Measurements from ENCODE around the gene F2.
"Not testable (repeated sequence)": the region's sequence is repeated elsewhere in the genome, so short reads cannot be mapped to it uniquely, and the experiment has no call there.

The F2 gene

GRCh38 chr11:46719048-46719542, at the start of gene F2:
Gene F2, plus strand, starts transcription at chr11:46719213. Its CDS starts 23 bp downstream, at chr11:46719236.
- no peak for DNase-seq

- DNase-seq = no peak
Observed at GRCh38 chr11:46669711-46670139, 49.3 kb upstream of the F2 start.

- DNase-seq = not testable (repeated sequence)
Observed at GRCh38 chr11:46670521-46670920, 48.5 kb upstream of the F2 start.

- DNase-seq = no peak
Observed at GRCh38 chr11:46671958-46672315, 47.1 kb upstream of the F2 start.

- no peak for DNase-seq
Observed at GRCh38 chr11:46672381-46672839, 46.6 kb upstream of the F2 start.

- no peak for DNase-seq
Observed at GRCh38 chr11:46673713-46674462, 45.1 kb upstream of the F2 start.

GRCh38 chr11:46674463-46675287, 44.3 kb upstream of the F2 start:
- no peak for DNase-seq

GRCh38 chr11:46675288-46675851, 43.6 kb upstream of the F2 start:
- DNase-seq = no peak

- DNase-seq = no peak
Observed at GRCh38 chr11:46675949-46676348, 43.1 kb upstream of the F2 start.

GRCh38 chr11:46676436-46677158, 42.4 kb upstream of the F2 start:
- no peak for DNase-seq

GRCh38 chr11:46677169-46677568, 41.8 kb upstream of the F2 start:
- DNase-seq = no peak

- DNase-seq = no peak
Observed at GRCh38 chr11:46677991-46678740, 40.8 kb upstream of the F2 start.

GRCh38 chr11:46678741-46679130, 40.3 kb upstream of the F2 start:
- no peak for DNase-seq

GRCh38 chr11:46679241-46680163, 39.5 kb upstream of the F2 start:
- no peak for DNase-seq

GRCh38 chr11:46680164-46680760, 38.8 kb upstream of the F2 start:
- no peak for DNase-seq

GRCh38 chr11:46680815-46681214, 38.2 kb upstream of the F2 start:
- DNase-seq = no peak

GRCh38 chr11:46681814-46682213, 37.2 kb upstream of the F2 start:
- no peak for DNase-seq

GRCh38 chr11:46682773-46683752, 36.0 kb upstream of the F2 start:
- no peak for DNase-seq

- no peak for DNase-seq
Observed at GRCh38 chr11:46684367-46684766, 34.6 kb upstream of the F2 start.
